Astrocyte of the spinal cord (primary cell): Measurements from ENCODE around the gene SAC3D1.

Source experiments
- DNase-seq: peaks from one replicate; pipeline ENCODE4 v3.0.0; 2011; ENCODE audit warnings: low read depth, low spot score
- H3K4me3 ChIP-seq: 2 replicates; pipeline ENCODE4 v1.5.1; 2011; ENCODE audit warnings: low read depth, mild to moderate bottlenecking, low read length, moderate library complexity
- CTCF ChIP-seq: IDR thresholded peaks from 2 replicates; pipeline ENCODE4 v1.5.1; 2012; ENCODE audit warnings: low read depth, mild to moderate bottlenecking, low read length, inconsistent platforms
- in situ Hi-C: cut with HindIII; loops from 2 replicates; pipeline ENCODE4 v1.10.0; 2017; ENCODE audit warnings: low sequenced_read_pairs

The SAC3D1 gene

GRCh38 chr11:65083834-65084597, 43.0 kb downstream of the SAC3D1 start, which contains the start of the genes CDCA5 and ZFPL1:
CDCA5 (minus strand) TSS chr11:65084040; CDS start chr11:65083978, 62 bp downstream.
ZFPL1 (plus strand) TSS chr11:65084222; CDS start chr11:65084699, 477 bp downstream.
- no peak for TF ChIP-seq CTCF
- DNase-seq = peak; percentile 96
- in situ Hi-C loops = no loop called here
- peak within 1 kb of the TSS; percentile 81 for H3K4me3 ChIP-seq

GRCh38 chr11:65084598-65085375, 43.8 kb downstream of the SAC3D1 start:
- in situ Hi-C loops = no loop called here
- TF ChIP-seq CTCF = no peak
- DNase-seq = no peak
- H3K4me3 ChIP-seq = peak overlapping the region; percentile 81

GRCh38 chr11:65085446-65085845, 44.4 kb downstream of the SAC3D1 start:
- H3K4me3 ChIP-seq = no peak overlapping the region
- in situ Hi-C loops = no loop called here
- no peak for DNase-seq
- no peak for TF ChIP-seq CTCF

- in situ Hi-C loops = no loop called here
- H3K4me3 ChIP-seq = no peak overlapping the region
- no peak for TF ChIP-seq CTCF
Measured at GRCh38 chr11:65086809-65087208, 45.8 kb downstream of the SAC3D1 start.

GRCh38 chr11:65087216-65087615, 46.2 kb downstream of the SAC3D1 start:
- DNase-seq = no peak
- no peak overlapping the region for H3K4me3 ChIP-seq
- in situ Hi-C loops = no loop called here
- no peak for TF ChIP-seq CTCF

More at GRCh38 chr11:65086809-65087208, 45.8 kb downstream of the SAC3D1 start:
- no peak for DNase-seq

GRCh38 chr11:65087827-65088226, 46.8 kb downstream of the SAC3D1 start:
- TF ChIP-seq CTCF = no peak
- no peak for DNase-seq
- in situ Hi-C loops = no loop called here
- H3K4me3 ChIP-seq = no peak overlapping the region
